B cell (primary cell): ENCODE results near the gene SEMA3B. TPM values are rescaled to one million over a fixed set of nuclear protein-coding genes. Genes with fewer than 3 reads are reported as not detected.

Experiments used
- ATAC-seq: fragments of 200-7000 bp; cut with Tn5 transposase; one replicate; pipeline ENCODE4 v1.10.0; 2021; ENCODE audit warnings: low read depth, mild to moderate bottlenecking, moderate number of reproducible peaks, moderate library complexity
- CTCF ChIA-PET: fragments of 350-600 bp; sonication (Branson Sonifier 250); formaldehyde crosslinking; loops from one replicate; lab custom pipeline; 2021; ENCODE audit warnings: antibody characterized with exemption, inconsistent platforms; lab: Charles Lee
- POLR2A ChIA-PET: fragments of 350-600 bp; sonication (Branson Sonifier 250); formaldehyde crosslinking; loops from one replicate; lab custom pipeline; 2021; ENCODE audit warnings: antibody characterized with exemption; lab: Charles Lee
- DNase-seq: peaks from one replicate; pipeline ENCODE4 v3.0.0; 2013
- H2AFZ ChIP-seq: 2 replicates; pipeline ENCODE4 v1.6.1; 2012; ENCODE audit warnings: mild to moderate bottlenecking, low read depth, low read length; ENCODE audit not compliant: insufficient read depth, poor library complexity, severe bottlenecking
- H3K27ac ChIP-seq, 2 donors: 1 replicate in 1 of 2; 2 replicates in 1 of 2; pipeline ENCODE4 v1.5.1; 2012 to 2013; ENCODE audit warnings: low read length in 2 of 2, mild to moderate bottlenecking in 2 of 2, moderate library complexity in 1 of 2
- H3K27me3 ChIP-seq, 4 experiments: fragments of 200-600 bp in 1 of 4; sonication (generic) in 1 of 4; replicated peaks in 1 of 4; 1 replicate in 2 of 4; 2 replicates in 2 of 4; pipeline versions ENCODE4 v1.6.1 to v1.7.0; 2013 to 2016; ENCODE audit warnings: low read length in 3 of 4, mild to moderate bottlenecking in 2 of 4, mixed read lengths in 1 of 4, moderate library complexity in 1 of 4; ENCODE audit not compliant: insufficient read depth in 4 of 4, control insufficient read depth in 3 of 4; ENCODE audit errors: control extremely low read depth in 1 of 4
- H3K36me3 ChIP-seq, 2 experiments: replicated peaks in 1 of 2; 1 replicate in 1 of 2; 2 replicates in 1 of 2; pipeline versions ENCODE4 v1.6.1 to v1.7.1; 2013; ENCODE audit warnings: low read length in 1 of 2; ENCODE audit not compliant: insufficient read depth in 2 of 2, control insufficient read depth in 1 of 2; ENCODE audit errors: control extremely low read depth in 1 of 2, extremely low read depth in 1 of 2
- H3K4me1 ChIP-seq, 2 donors: fragments of 200-600 bp in 1 of 2; sonication (generic) in 1 of 2; 1 replicate in 1 of 2; 2 replicates in 1 of 2; pipeline versions ENCODE4 v1.5.1 to v1.6.1; 2013 to 2017; ENCODE audit warnings: low read length in 2 of 2; ENCODE audit not compliant: control insufficient read depth in 2 of 2, insufficient read depth in 2 of 2
- H3K4me2 ChIP-seq: replicated peaks from 2 replicates; pipeline ENCODE3; 2012; ENCODE audit warnings: mild to moderate bottlenecking, low read depth, low read length; ENCODE audit not compliant: poor library complexity, severe bottlenecking
- H3K4me3 ChIP-seq, 5 experiments: fragments of 200-600 bp in 1 of 5; sonication (generic) in 1 of 5; 1 replicate in 3 of 5; 2 replicates in 2 of 5; pipeline versions ENCODE4 v1.5.1 to v1.7.0; 2011 to 2016; ENCODE audit warnings: low read length in 4 of 5, mild to moderate bottlenecking in 4 of 5, low read depth in 2 of 5, control low read depth in 1 of 5, moderate library complexity in 1 of 5; ENCODE audit not compliant: insufficient read depth in 1 of 5; ENCODE audit errors: control extremely low read depth in 1 of 5, extremely low read depth in 1 of 5
- H3K79me2 ChIP-seq: fragments of 200-600 bp; sonication (generic); one replicate; pipeline ENCODE4 v1.6.0; 2016; ENCODE audit warnings: low read length; ENCODE audit not compliant: control insufficient read depth, insufficient read depth
- H3K9ac ChIP-seq: fragments of 200-600 bp; sonication (generic); 2 replicates; pipeline ENCODE4 v1.6.1; 2017; ENCODE audit warnings: mild to moderate bottlenecking, low read length, moderate library complexity
- H3K9me3 ChIP-seq, 3 donors: one replicate each; pipeline versions ENCODE4 v1.6.1 to v1.7.1; 2013; ENCODE audit warnings: low read length in 2 of 3; ENCODE audit not compliant: control insufficient read depth in 2 of 3, insufficient read depth in 1 of 3; ENCODE audit errors: control extremely low read depth in 1 of 3
- H4K20me1 ChIP-seq: 2 replicates; pipeline ENCODE4 v1.6.0; 2012; ENCODE audit warnings: mild to moderate bottlenecking, low read length; ENCODE audit not compliant: insufficient read depth, control insufficient read depth, poor library complexity, severe bottlenecking
- H3K27ac Mint-ChIP-seq: one replicate; pipeline ENCODE4 v1.8.0; 2021; ENCODE audit warnings: mixed read lengths
- H3K27me3 Mint-ChIP-seq: one replicate; pipeline ENCODE4 v1.8.0; 2021; ENCODE audit warnings: mixed read lengths
- H3K4me1 Mint-ChIP-seq: one replicate; pipeline ENCODE4 v1.8.0; 2021; ENCODE audit warnings: mixed read lengths
- H3K4me3 Mint-ChIP-seq: one replicate; pipeline ENCODE4 v1.8.0; 2021; ENCODE audit warnings: mixed read lengths
- H3K9me3 Mint-ChIP-seq: one replicate; pipeline ENCODE4 v1.8.0; 2022; ENCODE audit warnings: mixed read lengths; ENCODE audit not compliant: insufficient read depth
- EZH2 ChIP-seq: IDR thresholded peaks from 2 replicates; pipeline ENCODE4 v1.6.1; 2012; ENCODE audit warnings: borderline replicate concordance, low read depth, mild to moderate bottlenecking, moderate library complexity, low read length; ENCODE audit not compliant: insufficient read depth, poor library complexity, severe bottlenecking
- WGBS: methylation state at CpG from one replicate; pipeline ENCODE4 v1.1.5; 2013; ENCODE audit warnings: missing lambda C conversion rate; ENCODE audit not compliant: insufficient coverage; 5-methylcytosine and 5-hydroxymethylcytosine counted together
- intact Hi-C: fragments of 100-400 bp; cut with micrococcal nuclease; formaldehyde crosslinking; loops from one replicate; pipeline ENCODE4 v1.10.0; 2022
- polyA plus RNA-seq: library from polyadenylated mRNA; depleted of rRNA; stranded (reverse); fragments of >200 nt; gene quantifications from 2 replicates; pipeline ENCODE4 v1.2.3, GENCODE V29; 2012
- total RNA-seq, 2 donors: library from RNA; stranded (reverse); fragments of 120-200 nt in 1 of 2; gene quantifications; 1 replicate in 1 of 2; 2 replicates in 1 of 2; pipeline versions ENCODE4 v1.2.3 to v1.2.4, GENCODE V29; 2013 to 2022
- TF ChIP-seq, protein P1 (sequence below): fragments of 200-600 bp; IDR thresholded peaks from one replicate; pipeline ENCODE4 v1.8.0; 2022; ENCODE audit warnings: antibody characterized with exemption, mild to moderate bottlenecking

The SEMA3B gene
- total and polyA plus RNA-seq, 2 donors (not counting 1 experiment from before 2014, with no cell fraction given): 0.34 to 0.52 TPM

DNA sequence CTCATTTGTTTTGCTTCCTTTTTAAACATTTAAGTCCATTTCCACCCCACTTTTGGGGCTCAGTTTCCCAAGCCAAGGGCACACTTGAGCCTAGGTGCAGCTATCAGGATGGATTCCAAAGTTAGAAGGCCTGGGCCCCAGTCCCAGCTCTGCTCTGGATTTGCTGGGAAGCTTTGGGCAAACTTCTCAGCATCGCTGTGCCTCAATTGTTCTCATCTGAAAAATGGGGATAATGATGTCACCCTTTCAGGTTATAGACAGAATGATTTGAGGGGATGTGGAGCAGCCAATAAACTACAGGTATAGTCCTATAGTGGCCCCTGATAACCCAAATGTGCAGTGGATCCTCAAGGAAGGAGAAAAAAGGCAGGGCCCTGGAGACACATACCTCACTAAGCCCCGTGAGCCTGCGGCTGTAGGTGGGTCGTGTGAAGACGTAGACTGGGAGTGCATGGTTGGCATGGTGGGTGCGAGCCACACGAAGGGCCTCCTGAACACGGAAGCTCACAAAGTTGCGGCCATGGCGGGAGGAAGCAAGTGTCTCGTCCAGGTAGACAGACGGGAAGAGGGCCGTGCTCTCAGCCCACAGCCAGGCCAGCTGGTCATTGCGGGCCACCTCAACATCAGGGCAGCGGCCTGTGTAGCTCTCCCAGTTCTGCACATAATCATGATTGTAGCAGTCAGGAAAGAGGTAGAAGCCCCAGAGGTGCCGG is 50.4 kb downstream of the SEMA3B start:
- CTCF ChIA-PET: interaction anchor here (0.7 to 2.0 kb wide), 5 partner anchors 8 to 223 kb away, joined by 3 to 6 read pairs (median 3); partner anchors contain the start of gene TUSC2
- Histone ChIP-seq H3K27me3 (no peaks in the 10 kb centered on the region), H3K4me1 (peaks cover 25 to 57% of the 10 kb centered on the region in 2 donors), H3K36me3 (peaks cover 0 to 5% of the 10 kb centered on the region in 2 experiments), H3K9ac (no peak overlapping the region), H3K4me2 (peak overlapping the region; percentile 26), H3K4me3 (no peak overlapping the region), H3K27ac (no peak overlapping the region), H4K20me1 (no peaks in the 10 kb centered on the region), H3K79me2 (no peaks in the 10 kb centered on the region), H2AFZ (no peak overlapping the region), H3K9me3 (peaks cover 0 to 3% (median 0%) of the 10 kb centered on the region in 3 donors)
- Mint-ChIP-seq H3K27me3 (no peaks in the 10 kb centered on the region), H3K27ac (no peak overlapping the region), H3K4me3 (peak overlapping the region; percentile 98), H3K9me3 (no peaks in the 10 kb centered on the region), H3K4me1 (peaks cover 47% of the 10 kb centered on the region)
- ATAC-seq (no peak), DNase-seq (no peak)
- intact Hi-C loops: no loop called here
- TF ChIP-seq EZH2: no peak
- TF ChIP-seq, protein P1, sequence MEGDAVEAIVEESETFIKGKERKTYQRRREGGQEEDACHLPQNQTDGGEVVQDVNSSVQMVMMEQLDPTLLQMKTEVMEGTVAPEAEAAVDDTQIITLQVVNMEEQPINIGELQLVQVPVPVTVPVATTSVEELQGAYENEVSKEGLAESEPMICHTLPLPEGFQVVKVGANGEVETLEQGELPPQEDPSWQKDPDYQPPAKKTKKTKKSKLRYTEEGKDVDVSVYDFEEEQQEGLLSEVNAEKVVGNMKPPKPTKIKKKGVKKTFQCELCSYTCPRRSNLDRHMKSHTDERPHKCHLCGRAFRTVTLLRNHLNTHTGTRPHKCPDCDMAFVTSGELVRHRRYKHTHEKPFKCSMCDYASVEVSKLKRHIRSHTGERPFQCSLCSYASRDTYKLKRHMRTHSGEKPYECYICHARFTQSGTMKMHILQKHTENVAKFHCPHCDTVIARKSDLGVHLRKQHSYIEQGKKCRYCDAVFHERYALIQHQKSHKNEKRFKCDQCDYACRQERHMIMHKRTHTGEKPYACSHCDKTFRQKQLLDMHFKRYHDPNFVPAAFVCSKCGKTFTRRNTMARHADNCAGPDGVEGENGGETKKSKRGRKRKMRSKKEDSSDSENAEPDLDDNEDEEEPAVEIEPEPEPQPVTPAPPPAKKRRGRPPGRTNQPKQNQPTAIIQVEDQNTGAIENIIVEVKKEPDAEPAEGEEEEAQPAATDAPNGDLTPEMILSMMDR: no peak
- POLR2A ChIA-PET: no interaction called here
- WGBS: 98% methylated on average over 14 of the region's 16 CpGs
